A549 (cell line): Measurements from ENCODE around the gene SLTM. TPM values are rescaled to one million over a fixed set of nuclear protein-coding genes. Genes with fewer than 3 reads are reported as not detected.
"Not testable (repeated sequence)": the region's sequence is repeated elsewhere in the genome, so short reads cannot be mapped to it uniquely, and the experiment has no call there.

Experiments
- ATAC-seq, 2 experiments: fragments of 200-7000 bp in 1 of 2; fragments of >200 bp in 1 of 2; cut with Nextera tagmentation in 1 of 2; cut with Tn5 transposase in 1 of 2; 3 replicates each; pipeline versions ENCODE4 v1.8.0 to v1.9.1; 2018 to 2020; ENCODE audit warnings: mild to moderate bottlenecking in 1 of 2, moderate library complexity in 1 of 2
- CTCF ChIA-PET: fragments of 300-600 bp; sonication (Branson Sonifier 250); formaldehyde crosslinking; extraction: SDS; loops from one replicate; lab custom pipeline; 2021; ENCODE audit warnings: antibody characterized with exemption, inconsistent platforms; lab: Yijun Ruan, JAX
- POLR2A ChIA-PET: fragments of 350-600 bp; formaldehyde crosslinking; extraction: SDS; loops from one replicate; lab custom pipeline; 2021; ENCODE audit warnings: antibody characterized with exemption, inconsistent platforms; lab: Yijun Ruan, JAX
- DNase-seq, 2 experiments: peaks; one replicate each; pipeline versions ENCODE4 v3.0.0 to v3.0.0-alpha.2; 2011 to 2016; ENCODE audit warnings: low read depth in 1 of 2, low spot score in 1 of 2
- FAIRE-seq: peaks from 2 replicates; lab custom pipeline; 2011; peaks lifted over from hg19 to GRCh38; lab: Jason Lieb, UNC
- H3K27ac ChIP-seq, 2 experiments: fragments of >200 bp; sonication (Bioruptor Twin); formaldehyde crosslinking; 3 replicates each; pipeline ENCODE4 v1.5.1; 2016 to 2017
- H3K4me1 ChIP-seq: fragments of >200 bp; sonication (Bioruptor Twin); formaldehyde crosslinking; 3 replicates; pipeline ENCODE4 v1.6.1; 2016
- H3K4me2 ChIP-seq: fragments of >200 bp; sonication (Bioruptor Twin); formaldehyde crosslinking; 3 replicates; pipeline ENCODE4 v1.6.1; 2016
- H3K4me3 ChIP-seq: fragments of >200 bp; sonication (Bioruptor Twin); formaldehyde crosslinking; 3 replicates; pipeline ENCODE4 v1.5.1; 2016
- H3K9me3 ChIP-seq: fragments of >200 bp; sonication (Bioruptor Twin); formaldehyde crosslinking; 3 replicates; pipeline ENCODE4 v1.6.1; 2016
- BHLHE40 ChIP-seq: IDR thresholded peaks from 2 replicates; pipeline ENCODE4 v1.6.1; 2012; ENCODE audit warnings: low read depth, low read length, inconsistent platforms
- CHD2 ChIP-seq: fragments of 150-350 bp; IDR thresholded peaks from 2 replicates; pipeline ENCODE4 v1.6.1; 2014; ENCODE audit warnings: low read length; ENCODE audit not compliant: partially characterized antibody
- CTCF ChIP-seq: fragments of >200 bp; sonication (Bioruptor Twin); formaldehyde crosslinking; IDR thresholded peaks from 3 replicates; pipeline ENCODE4 v1.5.1; 2016
- EHF ChIP-seq: fragments of 250-450 bp; sonication (Bioruptor Pico); IDR thresholded peaks from 2 replicates; pipeline ENCODE4 v1.5.0; 2020; ENCODE audit warnings: mild to moderate bottlenecking
- ESRRA ChIP-seq: fragments of 150-350 bp; IDR thresholded peaks from 2 replicates; pipeline ENCODE4 v1.6.1; 2014; ENCODE audit warnings: mild to moderate bottlenecking, low read length, borderline replicate concordance
- FOSB ChIP-seq: fragments of 250-450 bp; sonication (Bioruptor Pico); IDR thresholded peaks from 2 replicates; pipeline ENCODE4 v1.5.0; 2020; ENCODE audit warnings: mild to moderate bottlenecking, moderate library complexity
- HDAC2 ChIP-seq: fragments of 200-600 bp; sonication (generic); IDR thresholded peaks from 2 replicates; pipeline ENCODE4 v1.6.1; 2016
- HMGXB4 ChIP-seq: fragments of 250-450 bp; sonication (Bioruptor Pico); IDR thresholded peaks from 2 replicates; pipeline ENCODE4 v1.5.0; 2021; ENCODE audit warnings: mild to moderate bottlenecking, moderate library complexity, borderline replicate concordance
- HOXA7 ChIP-seq: fragments of 250-450 bp; sonication (Bioruptor Pico); IDR thresholded peaks from 2 replicates; pipeline ENCODE4 v1.5.0; 2020; ENCODE audit warnings: mild to moderate bottlenecking, moderate library complexity
- MAX ChIP-seq: IDR thresholded peaks from 2 replicates; pipeline ENCODE4 v1.6.1; 2012
- MAZ ChIP-seq: fragments of 150-350 bp; IDR thresholded peaks from 2 replicates; pipeline ENCODE4 v1.6.1; 2014; ENCODE audit warnings: antibody characterized with exemption, low read depth, low read length, borderline replicate concordance
- MYC ChIP-seq: IDR thresholded peaks from 2 replicates; pipeline ENCODE4 v1.6.1; 2012; ENCODE audit warnings: mild to moderate bottlenecking, inconsistent platforms, low read length, improper control_type of control experiment, borderline replicate concordance
- NPAS2 ChIP-seq: fragments of 250-450 bp; sonication (Bioruptor Pico); IDR thresholded peaks from 2 replicates; pipeline ENCODE4 v1.8.0; 2022; ENCODE audit warnings: mild to moderate bottlenecking, moderate library complexity, borderline replicate concordance
- NR3C1 ChIP-seq: fragments of >200 bp; sonication (Bioruptor Twin); formaldehyde crosslinking; IDR thresholded peaks from 3 replicates; pipeline ENCODE4 v1.6.1; 2017
- PBX3 ChIP-seq: IDR thresholded peaks from 2 replicates; pipeline ENCODE4 v1.6.1; 2012
- POLR2A ChIP-seq: IDR thresholded peaks from 2 replicates; pipeline ENCODE4 v1.6.1; 2012; ENCODE audit warnings: mild to moderate bottlenecking, low read length
- RAD21 ChIP-seq, 2 experiments: fragments of >200 bp in 1 of 2; sonication (Bioruptor Twin) in 1 of 2; formaldehyde crosslinking in 1 of 2; IDR thresholded peaks in 1 of 2; conservative IDR thresholded peaks in 1 of 2; 2 replicates in 1 of 2; 3 replicates in 1 of 2; pipeline ENCODE4 v1.6.1; 2012 to 2018; ENCODE audit warnings: inconsistent platforms in 1 of 2
- REST ChIP-seq: fragments of 200-600 bp; sonication (generic); IDR thresholded peaks from 2 replicates; pipeline ENCODE4 v1.6.1; 2016; ENCODE audit warnings: antibody characterized with exemption, mild to moderate bottlenecking, moderate library complexity
- RNF2 ChIP-seq: fragments of 200-600 bp; sonication (generic); IDR thresholded peaks from 2 replicates; pipeline ENCODE4 v1.6.1; 2016; ENCODE audit warnings: low read depth, mild to moderate bottlenecking, antibody characterized with exemption, moderate library complexity, borderline replicate concordance
- SMC3 ChIP-seq: fragments of >200 bp; sonication (Bioruptor Twin); formaldehyde crosslinking; IDR thresholded peaks from 3 replicates; pipeline ENCODE4 v1.6.1; 2018; ENCODE audit warnings: inconsistent platforms
- TP53 ChIP-seq: fragments of 250-450 bp; sonication (Bioruptor Pico); IDR thresholded peaks from 2 replicates; pipeline ENCODE4 v1.5.0; 2021; ENCODE audit warnings: mild to moderate bottlenecking, moderate library complexity
- ZNF302 ChIP-seq: fragments of 250-450 bp; sonication (Bioruptor Pico); IDR thresholded peaks from 2 replicates; pipeline ENCODE4 v1.9.0; 2021; ENCODE audit warnings: inconsistent platforms, mild to moderate bottlenecking, moderate library complexity
- WGBS: methylation state at CpG from one replicate; pipeline ENCODE4 v1.1.6; 2017; ENCODE audit errors: missing lambda C conversion rate; 5-methylcytosine and 5-hydroxymethylcytosine counted together
- polyA plus RNA-seq, 4 experiments: library from polyadenylated mRNA; depleted of rRNA in 3 of 4; stranded (reverse); fragments of >200 nt; fragmentation: RNase III in 1 of 4; extraction: RNeasy Plus Mini Kit Qiagen cat#74134 plus additional on column Dnase treatment in 1 of 4; gene quantifications; 2 replicates in 3 of 4; 3 replicates in 1 of 4; pipeline ENCODE4 v1.2.3, GENCODE V29; 2011 to 2017

SLTM gene
- polyA plus RNA-seq, 2 of the 4 experiments (the other 2 are of a cell fraction): 93.5 to 133 TPM

GRCh38 chr15:58839485-58839884, 94.0 kb downstream of the SLTM start:
- Histone ChIP-seq H3K9me3 (no peaks in the 10 kb centered on the region), H3K4me2 (no peak overlapping the region), H3K4me1 (no peaks in the 10 kb centered on the region), H3K27ac (no peak overlapping the region), H3K4me3 (no peak overlapping the region)
- POLR2A ChIA-PET: interaction anchor here (0.5 to 0.7 kb wide), 3 partner anchors 15 to 95 kb away, joined by 3 to 5 read pairs (median 3); no protein-coding TSS in a partner anchor
- CTCF ChIA-PET: interaction anchor here (0.6 to 2.7 kb wide), 8 partner anchors 15 to 689 kb away, joined by 3 to 10 read pairs (median 4); partner anchors contain the start of gene MINDY2
- WGBS: 66% methylated on average over 1 of the region's 1 CpG
- ATAC-seq: peak; percentile 59 to 87; a peak in 3 of 6 replicates
- peak; percentile 43 for TF ChIP-seq CTCF
- TF ChIP-seq NPAS2 (CRISPR knock-in tag): no peak
- no peak for TF ChIP-seq RNF2
- TF ChIP-seq SMC3: 0 out of 3 replicates have a peak, but pooled peaks have one; percentile 13
- TF ChIP-seq RAD21 (conservative IDR thresholded peaks at IDR 0.05 in 1 of 2, IDR thresholded peaks at IDR 0.05 in 1 of 2): peak; percentile 43 to 59; a peak in 4 of 5 replicates
- TF ChIP-seq MYC: no peak
- DNase-seq: peak; percentile 31 to 33
- peak; percentile 63 for FAIRE-seq

GRCh38 chr15:58833681-58834426, 99.6 kb downstream of the SLTM start:
- FAIRE-seq, H3K4me1 ChIP-seq, POLR2A ChIA-PET, H3K4me2 ChIP-seq, ATAC-seq, H3K9me3 ChIP-seq, H3K27ac ChIP-seq, H3K4me3 ChIP-seq, DNase-seq: not testable (repeated sequence)
- WGBS: 68% methylated on average over 9 of the region's 9 CpGs
- CTCF ChIA-PET: interaction anchor here (1.1 kb wide), 1 partner anchor 10 kb away, joined by 3 read pairs; no protein-coding TSS in a partner anchor

GRCh38 chr15:58830556-58830955, 102.9 kb downstream of the SLTM start:
- ChIA-PET CTCF (interaction anchor here (0.6 to 1.0 kb wide), 3 partner anchors 31 to 698 kb away, joined by 3 to 4 read pairs (median 3); no protein-coding TSS in a partner anchor), POLR2A (no interaction called here)
- Histone ChIP-seq H3K27ac (no peak overlapping the region), H3K4me1 (no peaks in the 10 kb centered on the region), H3K4me2 (no peak overlapping the region), H3K9me3 (no peaks in the 10 kb centered on the region), H3K4me3 (no peak overlapping the region)
- no peak for DNase-seq
- TF ChIP-seq ESRRA (no peak), POLR2A (no peak), MAX (no peak), ZNF302 (CRISPR knock-in tag) (no peak), PBX3 (no peak), REST (no peak), FOSB (CRISPR knock-in tag) (no peak), EHF (CRISPR knock-in tag) (no peak), MYC (no peak), TP53 (CRISPR knock-in tag) (no peak), MAZ (no peak), CHD2 (no peak), BHLHE40 (no peak), HOXA7 (CRISPR knock-in tag) (no peak), HMGXB4 (no peak), HDAC2 (no peak), RAD21 (conservative IDR thresholded peaks at IDR 0.05 in 1 of 2, IDR thresholded peaks at IDR 0.05 in 1 of 2) (no peak), SMC3 (no peak), NR3C1 (no peak)
- whole genome bisulfite sequencing: 92% methylated on average over 2 of the region's 2 CpGs
- FAIRE-seq: no peak
- no peak for ATAC-seq
